Epithelial cell of esophagus (primary cell): ENCODE results near the gene MYO1F.
"Not testable (repeated sequence)": the region's sequence is repeated elsewhere in the genome, so short reads cannot be mapped to it uniquely, and the experiment has no call there.

Experiments used
- DNase-seq: peaks from one replicate; pipeline ENCODE4 v3.0.0; 2010; ENCODE audit warnings: low read depth
- H3K4me3 ChIP-seq: 2 replicates; pipeline ENCODE4 v1.5.1; 2011; ENCODE audit warnings: mild to moderate bottlenecking, low read length, control low read depth
- TF ChIP-seq, protein P1 (sequence below): IDR thresholded peaks from 2 replicates; pipeline ENCODE4 v1.5.1; 2011; ENCODE audit warnings: low read depth, mild to moderate bottlenecking, low read length, control low read depth, inconsistent platforms; ENCODE audit not compliant: insufficient read depth; ENCODE audit errors: missing control alignments

MYO1F gene

DNA sequence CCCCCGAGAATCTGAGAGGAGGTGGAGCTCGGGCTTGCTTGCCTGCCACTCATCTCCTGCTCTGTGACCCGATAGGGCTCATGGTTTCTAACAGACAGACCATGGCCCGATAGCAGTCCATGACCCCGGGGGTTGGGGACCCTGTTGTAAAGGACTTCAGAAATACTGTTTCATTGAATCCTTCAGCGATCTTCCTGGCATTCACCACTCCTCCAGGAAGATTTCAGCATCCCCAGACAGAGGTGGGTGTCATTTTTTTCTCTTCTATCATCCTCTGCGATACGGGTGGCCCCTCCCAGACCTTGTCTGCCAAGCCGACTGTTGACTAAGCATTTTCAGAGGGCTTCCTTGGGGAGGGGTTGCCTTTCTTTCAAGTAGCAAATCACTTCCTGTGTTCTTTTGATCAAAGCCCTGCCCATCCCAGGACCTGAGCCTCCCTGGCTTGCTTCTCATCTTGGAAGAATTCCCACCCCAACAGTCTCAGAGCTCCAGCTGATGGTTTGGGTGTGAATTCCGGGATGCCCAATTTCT is 1.7 kb downstream of the MYO1F start:
- TF ChIP-seq, protein P1, sequence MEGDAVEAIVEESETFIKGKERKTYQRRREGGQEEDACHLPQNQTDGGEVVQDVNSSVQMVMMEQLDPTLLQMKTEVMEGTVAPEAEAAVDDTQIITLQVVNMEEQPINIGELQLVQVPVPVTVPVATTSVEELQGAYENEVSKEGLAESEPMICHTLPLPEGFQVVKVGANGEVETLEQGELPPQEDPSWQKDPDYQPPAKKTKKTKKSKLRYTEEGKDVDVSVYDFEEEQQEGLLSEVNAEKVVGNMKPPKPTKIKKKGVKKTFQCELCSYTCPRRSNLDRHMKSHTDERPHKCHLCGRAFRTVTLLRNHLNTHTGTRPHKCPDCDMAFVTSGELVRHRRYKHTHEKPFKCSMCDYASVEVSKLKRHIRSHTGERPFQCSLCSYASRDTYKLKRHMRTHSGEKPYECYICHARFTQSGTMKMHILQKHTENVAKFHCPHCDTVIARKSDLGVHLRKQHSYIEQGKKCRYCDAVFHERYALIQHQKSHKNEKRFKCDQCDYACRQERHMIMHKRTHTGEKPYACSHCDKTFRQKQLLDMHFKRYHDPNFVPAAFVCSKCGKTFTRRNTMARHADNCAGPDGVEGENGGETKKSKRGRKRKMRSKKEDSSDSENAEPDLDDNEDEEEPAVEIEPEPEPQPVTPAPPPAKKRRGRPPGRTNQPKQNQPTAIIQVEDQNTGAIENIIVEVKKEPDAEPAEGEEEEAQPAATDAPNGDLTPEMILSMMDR = no peak
- H3K4me3 ChIP-seq = no peak overlapping the region
- DNase-seq = no peak

DNA sequence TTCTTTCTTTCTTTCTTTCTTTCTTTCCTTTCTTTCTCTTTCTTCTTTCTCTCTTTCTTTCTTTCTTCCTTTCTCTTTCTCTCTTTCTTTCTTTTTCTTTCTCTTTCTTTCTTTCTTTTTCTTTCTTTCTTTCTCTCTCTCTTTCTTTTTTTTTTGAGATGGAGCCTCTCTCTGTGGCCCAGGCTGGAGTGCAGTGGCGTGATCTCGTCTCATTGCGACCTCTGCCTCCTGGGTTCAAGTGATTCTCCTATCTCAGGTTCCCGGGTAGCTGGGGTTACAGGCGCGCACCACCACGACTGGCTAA is 2.7 kb downstream of the MYO1F start:
- not testable (repeated sequence) for DNase-seq

DNA sequence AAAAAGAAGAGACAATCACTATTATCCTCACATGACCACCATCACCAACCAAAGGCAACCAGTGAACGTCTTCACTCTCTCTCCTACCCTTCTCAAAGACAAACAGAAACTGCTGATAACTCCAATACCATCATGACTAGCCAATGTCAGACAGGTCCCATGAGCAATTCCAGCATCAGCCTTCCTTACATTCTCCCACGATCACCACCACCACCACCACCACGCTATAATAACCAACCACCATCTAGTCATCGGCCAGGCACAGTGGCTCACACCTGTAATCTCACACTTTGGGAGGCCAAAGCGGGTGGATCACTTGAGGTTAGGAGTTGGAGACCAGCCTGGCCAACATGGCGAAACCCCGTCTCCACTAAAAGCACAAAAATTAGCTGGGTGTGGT is 3.9 kb downstream of the MYO1F start:
- DNase-seq = no peak
- no peak overlapping the region for H3K4me3 ChIP-seq
- TF ChIP-seq, protein P1 = no peak

More for the DNA sequence above, 2.7 kb downstream of the MYO1F start:
- not testable (repeated sequence) for H3K4me3 ChIP-seq

DNA sequence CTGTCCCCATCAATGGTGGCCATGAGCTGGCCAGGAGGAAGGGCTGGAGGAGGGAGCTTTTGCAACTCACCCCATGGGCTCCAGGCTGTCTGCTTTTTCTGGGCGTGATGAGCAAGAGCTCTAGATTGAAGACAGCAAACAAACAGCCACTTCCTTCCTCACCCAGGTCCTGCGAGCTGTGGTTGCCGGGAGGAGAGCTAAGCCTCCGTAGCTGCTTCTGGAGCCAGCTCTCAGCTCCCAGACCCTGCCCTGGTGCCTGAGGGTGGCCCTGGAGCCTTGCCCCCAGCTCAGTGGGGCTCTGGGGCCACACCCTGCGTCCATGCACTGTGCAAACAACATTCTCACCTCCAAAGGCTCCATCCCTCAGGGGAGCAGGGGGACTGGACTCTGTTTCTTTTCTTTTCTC is 6.2 kb downstream of the MYO1F start:
- TF ChIP-seq, protein P1 = no peak
- no peak overlapping the region for H3K4me3 ChIP-seq
- no peak for DNase-seq

DNA sequence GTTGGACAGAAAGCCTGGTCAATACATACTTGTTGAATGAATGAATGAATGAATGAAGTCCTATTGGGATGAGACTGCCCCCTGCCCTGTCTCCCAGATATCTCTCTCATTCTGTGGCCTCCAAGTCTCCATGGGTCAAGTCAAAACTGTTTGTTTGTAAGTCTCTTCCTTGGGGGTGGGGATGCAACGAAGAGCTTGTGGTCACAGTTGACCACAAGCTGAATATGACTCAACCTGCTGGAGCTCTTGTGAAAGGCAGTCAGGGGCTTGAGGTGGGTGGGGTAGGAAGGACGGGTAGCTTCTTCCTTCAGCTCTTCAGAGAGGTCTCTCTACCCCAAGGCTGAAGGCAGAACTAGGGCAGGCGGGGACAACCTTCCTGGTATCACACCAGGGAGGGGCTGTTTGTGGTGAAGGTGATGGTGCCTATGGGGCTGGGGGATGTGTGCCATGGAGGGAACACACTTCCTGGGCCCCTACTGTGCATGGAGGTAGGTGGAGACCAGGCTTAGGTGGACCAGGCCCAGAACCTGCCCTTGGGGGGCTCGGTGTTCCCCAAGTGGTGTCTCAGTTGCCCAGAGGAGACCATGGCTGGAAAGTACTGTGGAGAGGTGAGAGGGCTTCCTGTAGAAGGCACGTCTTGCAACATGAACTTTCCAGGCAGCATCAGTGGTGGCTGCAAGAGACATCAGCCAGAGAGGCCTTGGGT is 8.0 kb downstream of the MYO1F start:
- TF ChIP-seq, protein P1 = no peak
- H3K4me3 ChIP-seq = no peak overlapping the region
- DNase-seq = peak; percentile 19

DNA sequence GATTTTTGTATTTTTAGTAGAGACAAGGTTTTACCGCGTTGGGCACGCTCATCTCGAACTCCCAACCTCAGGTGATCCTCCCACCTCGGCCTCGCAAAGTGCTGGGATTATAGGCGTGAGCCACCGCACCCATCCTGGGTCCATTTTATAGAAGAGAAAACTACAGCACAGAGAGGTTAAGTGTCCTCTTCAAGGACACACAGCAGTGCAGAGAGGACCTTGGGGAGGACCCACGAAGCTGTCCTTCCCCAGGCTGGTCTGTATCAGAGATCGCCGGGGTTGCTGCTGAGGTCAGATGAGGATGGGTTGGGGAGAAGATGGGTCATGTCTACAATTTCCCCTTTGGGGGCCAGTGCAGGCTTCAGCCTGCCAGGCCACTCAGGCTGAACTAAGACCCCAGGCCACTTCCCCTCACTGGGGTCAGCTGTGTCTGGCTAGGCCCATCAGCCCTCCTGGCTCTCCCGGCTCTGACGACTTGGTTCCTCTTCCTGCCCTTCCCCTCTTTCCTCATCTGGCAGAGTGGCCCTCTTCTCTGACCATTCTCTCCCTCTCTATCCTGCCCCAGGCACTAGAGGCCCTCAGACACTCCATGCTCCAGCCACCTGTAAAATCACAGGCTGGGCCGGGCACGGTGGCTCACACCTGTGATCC is 9.6 kb downstream of the MYO1F start:
- DNase-seq = no peak
- TF ChIP-seq, protein P1 = no peak
- H3K4me3 ChIP-seq = no peak overlapping the region

DNA sequence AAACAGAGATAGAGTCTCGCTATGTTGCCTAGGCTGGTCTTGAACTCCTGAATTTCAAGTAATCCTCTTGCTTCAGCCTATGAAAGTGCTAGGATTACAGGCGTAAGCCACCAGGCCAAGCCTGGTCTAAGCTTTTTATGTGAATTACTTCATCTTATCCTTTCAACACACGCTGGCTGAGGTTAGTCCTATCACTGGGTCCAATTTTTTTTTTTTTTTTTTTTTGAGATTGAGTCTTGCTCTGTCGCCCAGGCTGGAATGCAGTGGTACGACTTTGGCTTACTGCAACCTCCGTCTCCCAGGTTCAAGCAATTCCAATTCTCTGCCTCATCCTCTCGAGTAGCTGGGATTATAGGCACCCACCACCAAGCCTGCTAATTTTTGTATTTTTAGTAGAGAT is 10.4 kb downstream of the MYO1F start:
- TF ChIP-seq, protein P1 = no peak
- DNase-seq = no peak
- no peak overlapping the region for H3K4me3 ChIP-seq

DNA sequence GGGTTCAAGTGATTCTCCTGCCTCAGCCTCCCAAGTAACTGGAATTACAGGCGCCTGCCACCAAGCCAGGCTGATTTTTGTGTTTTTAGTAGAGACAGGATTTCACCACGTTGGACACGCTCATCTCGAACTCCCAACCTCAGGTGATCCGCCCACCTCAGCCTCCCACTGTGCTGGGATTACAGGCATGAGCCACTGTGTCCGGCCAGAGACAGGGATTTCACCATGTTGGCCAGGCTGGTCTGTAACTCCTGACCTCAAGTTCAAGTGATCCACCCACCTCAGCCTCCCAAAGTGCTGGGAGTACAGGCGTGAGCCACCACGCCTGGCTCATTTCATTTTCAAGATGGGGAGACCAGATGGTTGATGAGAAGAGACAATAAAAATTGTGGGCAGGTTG is 12.4 kb downstream of the MYO1F start:
- not testable (repeated sequence) for H3K4me3 ChIP-seq, DNase-seq
